Endometrial microvascular endothelial cells (primary cell): ENCODE data around the gene HPSE2. TPM values are rescaled to one million over a fixed set of nuclear protein-coding genes. Genes with fewer than 3 reads are reported as not detected.

Source experiments
- in situ Hi-C: cut with HindIII; loops from 2 replicates; pipeline ENCODE4 v1.10.0; 2017; ENCODE audit warnings: low sequenced_read_pairs, low pct_unique_long_range_greater_than_20kb; ENCODE audit errors: inconsistent ontology term
- total RNA-seq: library from RNA; depleted of rRNA; stranded (reverse); fragments of >200 nt; gene quantifications from one replicate; pipeline ENCODE4 v1.2.3, GENCODE V29; 2015; ENCODE audit errors: inconsistent ontology term

Gene HPSE2
- total RNA-seq, 1 donor from 2014 or later, result not detected

DNA sequence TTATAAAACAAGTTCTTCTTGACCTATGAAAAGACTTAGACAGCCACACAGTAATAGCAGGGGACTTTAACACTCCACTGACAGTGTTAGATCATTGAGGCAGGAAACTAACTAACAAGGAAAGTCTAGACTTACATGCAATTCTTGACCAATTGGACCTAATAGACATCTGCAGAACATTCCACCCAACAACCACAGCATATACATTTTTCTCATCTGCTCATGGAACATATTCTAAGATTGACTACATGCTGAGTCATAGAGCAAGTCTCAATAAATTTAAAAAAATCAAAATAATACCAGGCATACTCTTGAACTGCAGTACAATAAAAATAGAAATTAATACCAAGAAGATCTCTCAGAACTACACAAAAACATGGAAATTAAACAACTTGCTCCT lies 569.4 kb downstream of the HPSE2 start:
- in situ Hi-C loops, result no loop called here

DNA sequence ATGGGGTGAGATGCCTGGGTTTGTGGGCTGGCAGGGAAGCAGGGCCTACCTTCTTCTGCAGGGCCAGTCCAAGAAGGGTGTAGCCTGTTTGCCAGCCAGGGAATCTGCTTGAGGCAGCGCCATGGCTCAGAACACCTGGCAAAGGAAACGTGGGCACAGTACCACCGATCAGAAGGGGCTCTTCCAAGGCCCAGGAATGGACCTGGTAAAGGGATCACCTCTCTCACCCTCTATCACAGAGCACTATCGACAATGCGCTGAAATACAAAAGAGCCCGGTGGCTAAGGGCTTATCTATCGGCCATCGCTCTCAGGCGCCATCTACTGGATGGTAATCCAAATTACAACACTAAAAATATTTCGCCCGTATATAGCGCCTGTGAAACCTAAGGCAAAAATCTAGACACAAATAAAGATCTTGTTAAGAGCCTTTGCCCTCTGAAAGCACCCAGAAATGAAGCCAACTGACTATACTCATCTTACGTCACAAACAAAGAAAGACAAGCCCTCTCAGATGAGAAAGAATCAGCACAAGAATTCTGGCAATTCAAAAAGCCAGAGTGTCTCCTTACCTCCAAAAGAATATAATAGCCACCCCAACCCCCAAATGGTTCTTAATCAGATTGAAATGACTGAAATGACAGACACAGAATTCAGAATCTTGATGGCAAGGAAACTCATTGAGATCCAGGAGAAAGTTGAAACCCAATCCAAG lies 571.2 kb downstream of the HPSE2 start:
- in situ Hi-C loops, result no loop called here

DNA sequence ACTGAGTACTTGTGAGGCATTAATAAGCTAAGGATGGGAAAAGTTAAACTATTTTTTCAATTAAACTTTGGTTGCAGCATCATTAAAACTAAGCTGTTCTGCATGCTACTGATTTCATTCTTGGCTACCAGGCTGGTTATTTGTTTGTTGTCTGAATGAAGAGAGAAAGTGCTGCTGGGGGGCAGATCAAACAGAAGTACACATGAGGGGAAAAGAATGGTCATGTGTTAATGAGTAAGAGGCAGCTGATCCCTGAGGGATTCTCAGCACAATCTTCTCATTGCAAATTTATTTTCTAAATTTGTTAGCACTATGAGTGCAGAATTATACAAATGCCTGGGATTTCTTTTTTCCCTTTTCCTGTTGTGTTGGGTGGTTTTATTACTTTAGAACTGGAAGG lies 575.7 kb downstream of the HPSE2 start:
- in situ Hi-C loops, result no loop called here

DNA sequence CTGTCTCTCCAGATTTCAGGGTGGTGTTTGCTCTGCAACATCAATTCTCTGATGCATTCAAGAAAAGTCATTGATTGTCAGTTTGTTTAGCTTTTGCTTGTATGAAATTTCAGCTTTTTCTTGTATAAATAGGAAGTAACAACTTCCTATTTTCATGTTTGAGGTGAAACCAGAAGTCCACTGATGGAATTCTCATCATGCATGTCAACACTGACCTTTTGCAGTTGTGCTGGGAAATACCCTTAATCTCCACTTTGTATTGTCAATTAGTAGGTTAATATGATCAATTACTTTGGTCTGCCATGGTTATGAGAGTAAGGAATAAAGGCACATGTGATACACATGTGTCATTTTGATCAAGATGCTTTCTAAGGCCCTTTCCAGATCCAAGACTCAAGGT lies 580.2 kb downstream of the HPSE2 start:
- in situ Hi-C loops, result no loop called here

DNA sequence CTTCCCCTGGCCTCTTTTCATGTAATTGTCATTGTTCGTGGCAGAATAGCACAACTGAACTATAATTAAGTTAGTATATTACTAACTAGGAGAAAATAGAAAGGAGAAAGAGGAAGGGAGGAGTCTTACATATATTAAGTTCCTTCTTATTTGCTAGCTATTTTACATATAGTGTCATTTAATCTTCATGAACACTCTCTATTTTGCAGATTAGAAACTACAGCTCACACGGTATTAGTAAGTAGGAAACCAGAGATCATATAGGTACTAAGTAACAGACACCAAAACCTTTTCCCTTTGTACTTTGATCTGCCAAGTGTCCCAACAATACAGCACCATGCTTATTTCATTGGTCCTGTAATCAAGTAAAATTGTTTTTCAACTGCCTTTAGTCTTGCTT lies 586.5 kb downstream of the HPSE2 start:
- in situ Hi-C loops, result no loop called here

DNA sequence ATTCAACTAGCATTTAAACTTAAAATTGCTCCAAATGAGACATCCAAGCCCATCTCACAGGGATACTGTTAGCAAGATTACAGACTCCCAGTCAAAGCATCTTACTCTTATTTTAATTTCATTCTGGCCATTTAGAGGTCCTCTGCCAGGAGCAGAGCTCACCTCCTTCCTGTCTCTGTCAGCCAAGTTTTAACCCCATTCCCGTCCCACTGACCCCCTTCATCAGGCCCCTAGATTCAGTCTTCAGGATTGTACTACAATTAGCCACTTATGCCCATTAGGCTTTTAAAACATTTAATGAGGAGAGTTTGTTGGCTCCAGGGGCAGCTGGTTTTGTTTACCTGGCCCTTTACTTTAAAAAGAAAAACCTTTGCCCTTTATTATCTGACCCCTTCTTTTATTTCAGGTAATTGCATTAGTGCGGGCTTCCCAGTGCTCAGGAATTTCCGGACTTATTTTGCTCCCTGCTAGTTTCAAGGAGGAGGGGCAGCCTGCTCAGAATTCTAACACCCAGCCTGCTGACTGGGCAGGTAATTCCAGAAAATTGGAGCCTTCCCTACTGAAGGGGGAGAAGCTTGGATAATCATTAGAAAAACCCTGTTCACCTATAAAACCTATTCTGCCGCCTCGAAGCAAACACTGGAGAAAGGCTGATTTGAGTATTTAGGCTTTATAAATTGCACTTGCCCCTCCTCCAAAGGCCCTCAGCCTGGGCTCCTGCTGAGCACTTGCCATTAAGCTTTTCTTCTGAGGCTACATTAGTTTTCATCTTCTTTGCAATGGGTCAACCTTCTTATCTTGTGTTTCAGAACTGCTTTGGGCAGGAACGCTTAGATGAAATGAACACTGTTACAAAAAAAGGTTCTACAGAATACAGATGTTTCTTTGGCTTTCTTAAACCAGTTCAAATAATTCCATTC lies 588.4 kb downstream of the HPSE2 start:
- in situ Hi-C loops, result no loop called here

DNA sequence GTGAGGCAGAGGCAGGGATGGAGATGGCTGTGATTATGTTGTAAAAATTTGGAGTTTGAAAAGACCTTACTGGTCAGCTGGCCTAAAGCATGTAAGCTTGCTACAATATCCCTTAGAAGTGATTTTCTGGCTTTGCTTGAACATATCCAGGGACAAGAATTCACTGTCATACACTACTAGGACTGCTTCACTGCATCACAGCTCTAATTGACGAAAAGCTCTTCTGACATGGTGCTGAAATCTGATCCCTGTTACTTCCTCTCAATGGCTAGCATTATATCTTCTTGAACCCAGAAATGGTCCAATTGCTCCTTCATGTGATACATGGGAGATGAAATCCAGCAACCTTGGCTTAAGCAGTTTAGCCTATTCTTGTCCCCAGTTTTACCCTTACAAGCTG lies 591.2 kb downstream of the HPSE2 start:
- in situ Hi-C loops, result no loop called here

DNA sequence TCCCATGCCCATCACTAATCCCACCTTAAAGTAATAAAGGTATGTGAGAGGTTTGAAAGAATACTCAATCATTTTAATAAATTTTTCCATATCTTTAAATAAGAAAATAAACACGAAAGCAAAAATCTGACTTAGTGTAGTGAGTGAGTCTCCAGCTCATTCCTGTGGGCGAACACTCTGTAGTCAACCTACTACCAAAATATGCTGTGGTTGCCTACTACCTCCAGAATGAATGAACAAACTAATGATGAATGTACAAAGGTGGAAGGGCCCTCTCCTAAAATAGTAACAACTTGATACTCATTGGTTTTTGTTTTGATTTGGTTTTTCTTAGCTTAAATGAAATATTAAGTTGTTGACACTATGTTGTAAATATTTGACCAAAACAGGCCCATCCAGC lies 593.4 kb downstream of the HPSE2 start:
- in situ Hi-C loops, result no loop called here

DNA sequence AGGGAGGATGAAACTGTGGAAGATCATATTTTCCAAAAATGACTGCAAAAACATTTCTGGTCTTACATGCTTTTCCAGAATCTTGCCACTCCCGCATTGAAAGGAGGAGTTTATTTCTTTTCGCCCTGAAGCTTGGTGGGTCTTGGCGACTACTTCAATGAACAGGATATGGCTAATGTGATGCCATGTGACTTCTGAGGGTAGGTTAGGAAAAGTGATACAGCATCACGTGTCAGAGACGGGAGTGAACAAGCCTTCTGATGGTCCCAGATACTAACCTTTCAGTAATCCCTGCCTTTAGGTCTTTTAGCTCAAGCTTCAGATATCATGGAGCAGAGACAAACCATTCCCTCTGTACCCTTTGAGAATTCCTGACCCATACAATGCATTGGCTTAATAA lies 596.7 kb downstream of the HPSE2 start:
- in situ Hi-C loops, result no loop called here

DNA sequence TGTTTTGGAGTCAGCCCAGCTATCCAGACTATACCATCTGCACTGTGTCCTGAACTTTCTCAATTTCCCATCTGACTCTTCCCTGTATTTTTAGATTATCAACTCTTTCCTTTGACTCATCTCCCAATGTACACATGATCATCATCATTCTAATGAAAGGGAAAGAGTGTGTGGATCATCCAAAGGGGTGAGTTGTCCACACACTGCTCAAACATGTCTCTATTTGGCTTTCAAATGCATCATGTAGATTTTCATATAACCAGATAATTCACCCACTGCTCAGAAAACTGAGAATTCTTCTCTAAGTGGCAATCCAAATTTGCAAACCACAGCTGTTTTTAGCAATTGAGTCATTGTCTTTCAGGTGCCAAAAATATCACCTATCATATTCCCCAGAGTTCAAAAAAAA lies 598.7 kb downstream of the HPSE2 start:
- in situ Hi-C loops, result no loop called here

DNA sequence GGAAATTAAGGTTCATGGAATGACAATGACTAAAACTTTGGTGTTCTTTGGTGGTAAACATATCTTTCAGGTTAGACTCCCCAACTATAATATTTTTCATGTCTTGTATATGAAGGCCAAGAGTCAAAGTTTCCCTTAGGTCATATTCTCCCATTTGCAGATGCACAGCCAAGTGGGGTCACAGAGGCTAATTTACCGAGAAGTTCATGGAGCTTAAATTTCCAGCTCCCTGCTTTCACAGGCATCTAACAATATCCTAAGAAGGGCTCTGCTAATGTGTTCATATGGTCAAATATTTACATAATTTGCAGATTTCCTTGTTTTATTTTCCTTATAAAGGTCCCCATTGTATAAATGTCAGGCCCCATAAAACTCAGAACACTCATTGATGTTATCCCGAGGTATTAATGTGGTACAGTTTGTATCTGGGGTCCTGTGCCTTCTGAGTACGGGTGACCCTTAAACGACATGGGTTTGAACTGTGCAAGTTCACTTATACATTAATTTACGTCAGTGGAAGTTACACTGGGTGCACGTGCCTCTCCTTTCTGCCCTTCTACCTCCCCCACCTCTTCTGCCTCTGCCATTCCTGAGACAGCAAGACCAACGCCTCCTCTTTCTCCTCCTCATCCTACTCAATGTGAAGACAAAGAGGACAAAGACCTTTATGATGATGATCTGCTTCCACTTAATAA lies 603.0 kb downstream of the HPSE2 start:
- in situ Hi-C loops, result no loop called here

DNA sequence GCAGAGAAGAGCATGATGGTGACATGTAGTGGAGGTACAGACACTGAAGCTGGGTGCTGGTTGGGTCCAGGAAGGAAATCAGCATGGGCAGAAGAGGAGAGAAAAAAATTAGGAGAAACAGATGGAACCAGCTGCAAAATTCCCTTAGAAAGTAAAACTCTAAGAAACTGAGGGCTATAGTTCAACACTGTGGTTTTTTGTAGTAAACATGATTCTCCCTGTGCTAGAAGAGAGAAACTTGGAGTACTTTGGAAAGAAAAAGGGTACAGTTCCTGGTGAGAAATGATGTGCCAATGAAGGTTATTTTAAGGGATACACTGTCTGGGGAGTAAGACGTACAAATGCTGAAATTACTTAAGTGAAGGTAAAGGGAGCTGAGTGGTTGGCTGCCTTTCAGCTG lies 607.4 kb downstream of the HPSE2 start:
- in situ Hi-C loops, result no loop called here

DNA sequence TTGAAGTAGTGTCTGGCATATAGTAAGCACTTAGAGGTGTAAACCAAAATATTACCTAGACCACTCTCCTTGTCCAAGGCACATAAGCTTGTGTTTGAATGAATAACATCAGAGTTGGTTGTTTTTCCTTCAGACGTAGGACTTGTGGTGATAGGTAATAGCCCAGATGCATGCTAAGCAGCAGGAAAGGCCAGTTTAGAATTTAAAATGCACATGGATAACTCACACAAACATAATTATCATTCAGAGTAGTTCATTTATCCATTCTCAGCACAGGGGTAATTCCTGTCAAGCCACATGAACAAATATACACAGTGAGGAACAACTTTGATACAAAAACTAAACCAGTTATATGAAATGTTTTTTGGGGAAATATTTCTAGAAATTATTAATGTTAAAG lies 607.9 kb downstream of the HPSE2 start:
- in situ Hi-C loops, result no loop called here

DNA sequence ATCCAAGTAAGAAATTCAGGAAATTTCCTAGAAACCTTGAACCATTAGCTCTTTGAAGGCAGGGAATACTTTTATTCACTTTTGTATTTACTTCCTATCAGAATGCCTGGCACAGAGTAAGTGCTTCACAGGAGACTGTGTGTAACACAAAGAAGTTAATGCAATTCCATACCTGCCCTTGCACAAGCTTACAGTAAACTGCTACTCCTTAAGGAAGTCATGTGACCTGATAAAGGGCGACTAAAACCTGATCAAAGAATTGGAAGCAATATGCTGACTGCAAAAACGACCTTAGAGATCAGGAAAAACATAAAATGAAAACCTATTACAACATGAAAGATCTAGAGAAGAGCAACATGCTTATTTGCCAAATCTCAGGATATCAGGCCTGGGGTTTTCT lies 610.7 kb downstream of the HPSE2 start:
- in situ Hi-C loops, result no loop called here

DNA sequence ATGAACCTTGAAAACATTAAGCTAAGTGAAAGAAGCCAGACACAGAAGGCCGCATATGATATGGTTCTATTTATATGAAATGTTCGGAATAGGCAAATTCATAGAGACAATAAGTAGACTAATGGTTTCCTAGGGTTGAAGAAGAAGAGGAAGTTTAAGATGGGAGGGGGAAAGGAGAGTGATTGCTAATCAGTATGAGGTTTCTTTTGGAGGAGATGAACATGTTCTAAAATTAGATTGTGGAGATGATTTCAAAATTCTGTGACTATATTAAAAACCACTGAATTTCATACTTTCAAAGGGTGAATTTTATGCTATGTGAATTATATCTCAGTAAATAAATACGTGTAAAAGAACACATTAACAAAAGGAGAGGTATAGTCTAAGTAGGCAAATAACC lies 612.5 kb downstream of the HPSE2 start:
- in situ Hi-C loops, result no loop called here

DNA sequence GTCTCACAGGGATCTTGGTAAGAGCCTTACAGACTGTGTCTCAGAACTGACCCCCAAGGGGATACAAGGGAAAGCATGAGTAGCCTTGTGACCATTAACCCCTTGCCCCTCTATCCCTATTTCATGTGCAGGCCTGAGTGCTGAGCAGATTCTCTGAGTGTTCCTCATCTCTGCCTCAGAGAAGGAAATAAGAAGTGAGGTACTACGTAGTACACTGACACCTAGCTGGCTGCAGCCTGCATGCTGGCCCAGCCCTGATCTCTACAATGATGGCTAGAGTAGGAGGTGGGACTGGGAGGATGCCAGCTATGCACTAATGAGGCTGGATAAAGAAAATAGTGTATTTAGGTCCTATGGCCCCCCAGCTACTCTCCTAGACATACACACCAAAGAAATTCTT lies 614.0 kb downstream of the HPSE2 start:
- in situ Hi-C loops, result no loop called here

DNA sequence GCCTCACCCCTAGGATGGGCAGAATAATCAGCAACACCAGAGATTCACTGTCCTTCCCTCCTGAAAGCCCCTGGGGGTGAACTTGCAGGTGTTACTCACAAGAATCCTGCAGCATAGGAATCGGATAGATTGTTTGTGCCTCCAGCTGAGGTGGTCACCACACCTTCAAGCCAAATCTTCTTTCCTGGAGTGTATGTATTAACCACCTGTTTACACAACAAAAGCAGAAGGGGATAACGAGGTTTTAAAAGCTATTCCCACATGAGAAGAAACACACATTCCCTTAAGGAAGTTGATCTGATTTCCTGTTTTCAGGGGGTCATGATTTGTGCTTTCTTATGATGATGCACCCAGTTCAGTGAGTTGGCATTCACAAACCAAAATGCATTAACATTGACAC lies 615.1 kb downstream of the HPSE2 start:
- in situ Hi-C loops, result no loop called here

DNA sequence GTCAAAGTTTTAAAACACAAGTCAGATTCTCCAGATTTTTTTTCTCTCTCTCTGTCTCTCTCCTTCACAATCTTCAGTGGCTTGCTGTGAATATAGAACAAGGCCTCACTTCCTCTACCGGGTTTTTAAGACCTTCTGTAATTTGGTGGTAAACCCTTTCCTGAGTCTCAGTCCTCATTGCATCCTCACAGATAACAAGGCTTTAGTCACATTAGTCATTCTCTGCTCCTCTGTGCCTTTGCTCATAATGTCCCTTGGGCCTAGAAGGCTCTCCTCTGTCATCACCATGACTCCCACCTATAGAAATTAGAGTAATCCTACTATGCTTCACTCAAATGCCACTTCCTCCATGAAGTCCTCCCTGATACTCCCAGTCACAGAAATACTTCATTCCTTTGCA lies 616.2 kb downstream of the HPSE2 start:
- in situ Hi-C loops, result no loop called here

DNA sequence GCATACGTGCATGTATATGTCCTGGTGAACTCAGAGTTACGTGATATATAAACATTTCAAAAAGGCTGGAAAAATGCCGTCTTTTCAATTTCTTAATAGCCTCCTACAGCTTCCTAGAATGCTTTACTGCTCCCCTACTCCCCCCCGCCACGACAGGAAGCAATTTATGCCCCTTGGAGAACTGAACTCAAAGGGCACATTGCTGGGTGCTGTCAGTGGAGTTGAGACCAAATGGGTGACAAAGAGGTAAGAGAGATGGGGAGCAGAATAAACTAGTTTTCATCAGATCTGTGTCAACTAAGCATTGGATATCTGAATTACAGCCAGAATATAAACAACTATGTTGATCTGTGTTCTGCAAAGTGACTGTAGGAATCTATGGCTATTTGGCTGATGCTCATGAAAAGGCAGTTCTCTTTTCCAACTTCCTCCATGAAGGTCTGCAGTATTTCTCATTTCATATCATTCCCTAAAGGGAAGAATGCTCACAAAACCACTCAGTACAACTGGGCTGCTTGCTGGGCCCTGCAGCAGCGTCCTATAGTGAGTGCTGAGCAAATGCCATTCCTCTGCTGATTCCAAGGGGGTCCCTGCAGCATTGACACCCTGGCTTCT lies 617.6 kb downstream of the HPSE2 start:
- in situ Hi-C loops, result no loop called here
